GM21447 (cell line): Measurements from ENCODE around the gene RTL10.

Source experiments
- ATAC-seq: cut with Tn5 transposase; IDR thresholded peaks from one replicate; pipeline ENCODE4 v1.9.1; 2021; ENCODE audit not compliant: unreplicated experiment

RTL10 gene

GRCh38 chr22:19866665-19867009, 12.0 kb upstream of the RTL10 start:
- ATAC-seq = no peak

GRCh38 chr22:19865141-19865829, 10.6 kb upstream of the RTL10 start:
- ATAC-seq = no peak

- no peak for ATAC-seq
These were observed 9.9 kb upstream of the RTL10 start for GRCh38 chr22:19864538-19865106.

- ATAC-seq = no peak
These were observed 8.9 kb upstream of the RTL10 start for GRCh38 chr22:19863571-19863970.

- no peak for ATAC-seq
These were observed 8.1 kb upstream of the RTL10 start for GRCh38 chr22:19862619-19863246.

GRCh38 chr22:19859861-19860510, 5.3 kb upstream of the RTL10 start:
- no peak for ATAC-seq

- no peak for ATAC-seq
These were observed 2.7 kb upstream of the RTL10 start for GRCh38 chr22:19857382-19857781.

- ATAC-seq = peak; percentile 27
These were observed 1.1 kb upstream of the RTL10 start for GRCh38 chr22:19855504-19856409.

- no peak for ATAC-seq
These were observed 546 bp downstream of the RTL10 start for GRCh38 chr22:19853879-19854777.

GRCh38 chr22:19853058-19853878, 1.4 kb downstream of the RTL10 start:
- ATAC-seq = no peak

GRCh38 chr22:19852177-19852781, 2.4 kb downstream of the RTL10 start:
- no peak for ATAC-seq

- ATAC-seq = no peak
These were observed 3.1 kb downstream of the RTL10 start for GRCh38 chr22:19851291-19852176.

- no peak for ATAC-seq
These were observed 3.9 kb downstream of the RTL10 start for GRCh38 chr22:19850763-19851109.

GRCh38 chr22:19849835-19850762, 4.6 kb downstream of the RTL10 start:
- no peak for ATAC-seq

GRCh38 chr22:19848298-19849224, 6.1 kb downstream of the RTL10 start:
- ATAC-seq = no peak

GRCh38 chr22:19847345-19847632, 7.4 kb downstream of the RTL10 start:
- no peak for ATAC-seq
